Measurements from ENCODE around the gene MAGEH1. TPM values are rescaled to one million over a fixed set of nuclear protein-coding genes. Genes with fewer than 3 reads are reported as not detected.
A peak's percentile ranks its signal among the peaks of the same experiment; 100 is the strongest.
"Not testable (repeated sequence)": the region's sequence is repeated elsewhere in the genome, so short reads cannot be mapped to it uniquely, and the experiment has no call there.

MAGEH1 gene, protein sequence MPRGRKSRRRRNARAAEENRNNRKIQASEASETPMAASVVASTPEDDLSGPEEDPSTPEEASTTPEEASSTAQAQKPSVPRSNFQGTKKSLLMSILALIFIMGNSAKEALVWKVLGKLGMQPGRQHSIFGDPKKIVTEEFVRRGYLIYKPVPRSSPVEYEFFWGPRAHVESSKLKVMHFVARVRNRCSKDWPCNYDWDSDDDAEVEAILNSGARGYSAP
- 100 to 1,000 TPM; 113 to 114 TPM for total RNA-seq
- 100 to 1,000 TPM; 132 to 133 TPM for polyA plus RNA-seq (ENCODE audit: insufficient read length in 2 of 2)
- long read RNA-seq, donor 1, transcript MAGEH1-201 (1 exons, 1,462 nt) = major isoform, 220 of 220 reads
- long read RNA-seq, donor 1, partial matches to known transcripts = 0 of 220 reads
- long read RNA-seq, donor 1, other reads (novel, unspliced or antisense) = 0 of 220 reads
- long read RNA-seq, donor 2, transcript MAGEH1-201 (1 exons, 1,462 nt) = major isoform, 53 of 53 reads
- long read RNA-seq, donor 2, partial matches to known transcripts = 0 of 53 reads
- long read RNA-seq, donor 2, other reads (novel, unspliced or antisense) = 0 of 53 reads
- long read RNA-seq, donor 3, transcript MAGEH1-201 (1 exons, 1,462 nt) = major isoform, 64 of 64 reads
- long read RNA-seq, donor 3, partial matches to known transcripts = 0 of 64 reads
- long read RNA-seq, donor 3, other reads (novel, unspliced or antisense) = 0 of 64 reads
- long read RNA-seq, donor 4, transcript MAGEH1-201 (1 exons, 1,462 nt) = major isoform, 169 of 169 reads
- long read RNA-seq, donor 4, partial matches to known transcripts = 0 of 169 reads
- long read RNA-seq, donor 4, other reads (novel, unspliced or antisense) = 0 of 169 reads

DNA sequence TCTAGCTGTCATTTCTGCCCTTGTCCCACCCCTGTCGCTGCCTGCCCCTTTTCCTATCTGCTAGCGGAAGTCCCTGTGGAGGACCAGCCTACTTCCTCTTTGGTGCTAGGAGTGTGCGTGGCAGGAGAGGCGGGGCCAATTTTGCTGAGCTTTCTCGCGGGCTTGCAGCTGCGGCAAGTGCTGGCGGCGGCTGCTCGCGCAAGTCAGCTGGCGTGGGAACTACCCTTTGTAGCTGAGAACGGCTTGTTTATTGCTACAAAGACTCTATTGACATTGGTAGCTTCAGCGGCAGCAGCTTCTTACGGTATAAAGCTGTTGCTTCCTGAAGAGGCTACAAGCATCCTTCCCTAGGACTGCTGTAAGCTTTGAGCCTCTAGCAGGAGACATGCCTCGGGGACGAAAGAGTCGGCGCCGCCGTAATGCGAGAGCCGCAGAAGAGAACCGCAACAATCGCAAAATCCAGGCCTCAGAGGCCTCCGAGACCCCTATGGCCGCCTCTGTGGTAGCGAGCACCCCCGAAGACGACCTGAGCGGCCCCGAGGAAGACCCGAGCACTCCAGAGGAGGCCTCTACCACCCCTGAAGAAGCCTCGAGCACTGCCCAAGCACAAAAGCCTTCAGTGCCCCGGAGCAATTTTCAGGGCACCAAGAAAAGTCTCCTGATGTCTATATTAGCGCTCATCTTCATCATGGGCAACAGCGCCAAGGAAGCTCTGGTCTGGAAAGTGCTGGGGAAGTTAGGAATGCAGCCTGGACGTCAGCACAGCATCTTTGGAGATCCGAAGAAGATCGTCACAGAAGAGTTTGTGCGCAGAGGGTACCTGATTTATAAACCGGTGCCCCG, at the start of gene MAGEH1:
TSS of gene MAGEH1 (plus strand) at position 138 of the 843 bp plus-strand sequence. CDS start at position 386, 248 bp downstream.
- DNase-seq (ENCODE audit: low read depth in 4 of 6, low spot score in 6 of 6) = peak in 5 of 6 donors; percentile 66 to 97 (median 82)
- Histone ChIP-seq H3K36me3 (ENCODE audit: control insufficient read depth, insufficient read depth, low read length) (no peaks in the 10 kb centered on the region), H3K27me3 (ENCODE audit: control insufficient read depth, insufficient read depth, low read length) (no peaks in the 10 kb centered on the region), H3K27ac (ENCODE audit: low read depth, low read length) (peak within 1 kb of the TSS; percentile 91), H3K4me1 (ENCODE audit: control insufficient read depth, insufficient read depth, low read length) (no peaks in the 10 kb centered on the region), H3K4me3 (ENCODE audit: low read depth, low read length) (peak within 1 kb of the TSS; percentile 68), H3K9me3 (ENCODE audit: control insufficient read depth, insufficient read depth, low read length) (no peaks in the 10 kb centered on the region)
- WGBS (ENCODE audit: insufficient coverage) = 33% methylated on average over 42 of the region's 43 CpGs

DNA sequence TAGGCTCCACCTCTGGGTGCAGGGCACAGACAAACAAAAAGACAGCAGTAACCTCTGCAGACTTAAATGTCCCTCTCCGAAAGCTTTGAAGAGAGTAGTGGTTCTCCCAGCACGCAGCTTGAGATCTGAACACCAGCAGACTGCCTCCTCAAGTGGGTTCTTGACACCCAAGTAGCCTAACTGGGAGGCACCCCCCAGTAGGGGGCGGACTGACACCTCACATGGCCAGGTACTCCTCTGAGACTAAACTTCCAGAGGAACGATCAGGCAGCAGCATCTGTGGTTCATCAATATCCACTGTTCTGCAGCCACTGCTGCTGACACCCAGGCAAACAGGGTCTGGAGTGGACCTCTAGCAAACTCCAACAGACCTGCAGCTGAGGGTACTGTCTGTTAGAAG, 24.8 kb upstream of the MAGEH1 start:
- H3K27me3 ChIP-seq (ENCODE audit: control insufficient read depth, insufficient read depth, low read length); DNase-seq (ENCODE audit: low read depth in 4 of 6, low spot score in 6 of 6); H3K4me1 ChIP-seq (ENCODE audit: control insufficient read depth, insufficient read depth, low read length); H3K27ac ChIP-seq (ENCODE audit: low read depth, low read length); H3K4me3 ChIP-seq (ENCODE audit: low read depth, low read length); H3K9me3 ChIP-seq (ENCODE audit: control insufficient read depth, insufficient read depth, low read length); H3K36me3 ChIP-seq (ENCODE audit: control insufficient read depth, insufficient read depth, low read length): not testable (repeated sequence)
- WGBS (ENCODE audit: insufficient coverage) = 67% methylated on average over 4 of the region's 4 CpGs

DNA sequence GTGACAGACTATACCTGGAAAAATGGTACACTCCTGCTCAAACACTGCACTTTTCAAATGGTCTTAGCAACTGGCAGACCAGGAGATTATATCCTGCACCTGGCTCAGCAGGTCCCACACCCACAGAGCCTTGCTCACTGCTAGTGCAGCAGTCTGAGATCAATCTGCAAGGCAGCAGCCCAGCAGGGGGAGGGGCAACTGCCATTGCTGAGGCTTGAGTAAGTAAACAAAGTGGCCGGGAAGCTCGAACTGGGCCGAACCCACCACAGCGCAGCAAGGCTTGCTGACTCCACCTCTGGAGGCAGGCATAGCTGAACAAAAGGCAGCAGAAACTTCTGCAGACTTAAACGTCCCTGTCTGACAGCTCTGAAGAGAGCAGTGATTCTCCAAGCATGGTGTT, 8.5 kb upstream of the MAGEH1 start:
- not testable (repeated sequence) for H3K27ac ChIP-seq (ENCODE audit: low read depth, low read length); H3K4me1 ChIP-seq (ENCODE audit: control insufficient read depth, insufficient read depth, low read length); DNase-seq (ENCODE audit: low read depth in 4 of 6, low spot score in 6 of 6); H3K36me3 ChIP-seq (ENCODE audit: control insufficient read depth, insufficient read depth, low read length); H3K27me3 ChIP-seq (ENCODE audit: control insufficient read depth, insufficient read depth, low read length); H3K9me3 ChIP-seq (ENCODE audit: control insufficient read depth, insufficient read depth, low read length); H3K4me3 ChIP-seq (ENCODE audit: low read depth, low read length)
- 73% methylated on average over 5 of the region's 5 CpGs for WGBS (ENCODE audit: insufficient coverage)

DNA sequence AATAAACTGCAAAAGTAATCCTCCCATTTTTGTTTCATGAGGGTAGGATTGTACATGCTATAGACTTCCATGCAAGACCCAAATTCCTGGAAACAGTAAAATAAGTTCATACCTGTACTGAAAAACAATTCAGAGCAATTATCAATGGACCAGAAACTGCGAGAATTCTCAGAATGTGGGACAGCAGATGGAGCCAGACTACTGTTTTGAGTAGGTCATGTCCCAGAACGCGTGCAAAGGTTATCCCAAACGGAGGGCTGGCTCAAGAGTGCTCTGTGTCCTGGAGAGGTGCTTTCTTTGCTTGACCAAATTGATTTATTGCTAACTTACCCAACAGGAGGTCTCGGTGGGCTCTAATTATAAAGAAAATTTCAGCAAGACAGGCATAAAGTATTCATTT, 1.7 kb upstream of the MAGEH1 start:
- 29% methylated on average over 3 of the region's 5 CpGs for WGBS (ENCODE audit: insufficient coverage)
- no peak overlapping the region for H3K27ac ChIP-seq (ENCODE audit: low read depth, low read length)
- no peaks in the 10 kb centered on the region for H3K27me3 ChIP-seq (ENCODE audit: control insufficient read depth, insufficient read depth, low read length)
- no peak overlapping the region for H3K4me3 ChIP-seq (ENCODE audit: low read depth, low read length)
- peak in 1 of 6 donors; percentile 32 for DNase-seq (ENCODE audit: low read depth in 4 of 6, low spot score in 6 of 6)
- H3K4me1 ChIP-seq (ENCODE audit: control insufficient read depth, insufficient read depth, low read length) = no peaks in the 10 kb centered on the region
- no peaks in the 10 kb centered on the region for H3K36me3 ChIP-seq (ENCODE audit: control insufficient read depth, insufficient read depth, low read length)
- H3K9me3 ChIP-seq (ENCODE audit: control insufficient read depth, insufficient read depth, low read length) = no peaks in the 10 kb centered on the region

DNA sequence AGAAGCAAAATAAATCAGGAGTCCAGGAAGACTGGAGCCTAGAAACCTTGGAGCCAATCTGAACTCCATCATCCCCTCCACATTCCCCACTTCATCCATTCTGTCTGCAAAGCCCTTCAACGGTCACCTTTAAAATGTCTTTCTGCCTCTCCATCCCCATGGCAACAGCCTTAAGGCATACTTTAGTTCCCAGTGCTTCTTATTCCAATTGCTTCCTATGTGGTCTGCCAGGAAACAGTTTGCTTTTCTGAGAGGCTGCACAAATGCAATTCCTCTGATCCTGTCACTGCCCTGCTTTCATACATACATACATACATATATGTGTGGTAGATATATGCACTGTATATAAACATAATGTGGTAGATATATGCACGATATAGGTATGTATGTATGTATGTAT, 786 bp upstream of the MAGEH1 start:
- H3K27me3 ChIP-seq (ENCODE audit: control insufficient read depth, insufficient read depth, low read length) = no peaks in the 10 kb centered on the region
- no peaks in the 10 kb centered on the region for H3K9me3 ChIP-seq (ENCODE audit: control insufficient read depth, insufficient read depth, low read length)
- DNase-seq (ENCODE audit: low read depth in 4 of 6, low spot score in 6 of 6) = peak in 2 of 6 donors; percentile 35 to 49
- H3K4me3 ChIP-seq (ENCODE audit: low read depth, low read length) = peak overlapping the region; percentile 68
- H3K27ac ChIP-seq (ENCODE audit: low read depth, low read length) = peak overlapping the region; percentile 91
- 23% methylated on average over 1 of the region's 2 CpGs for WGBS (ENCODE audit: insufficient coverage)
- no peaks in the 10 kb centered on the region for H3K4me1 ChIP-seq (ENCODE audit: control insufficient read depth, insufficient read depth, low read length)
- no peaks in the 10 kb centered on the region for H3K36me3 ChIP-seq (ENCODE audit: control insufficient read depth, insufficient read depth, low read length)

DNA sequence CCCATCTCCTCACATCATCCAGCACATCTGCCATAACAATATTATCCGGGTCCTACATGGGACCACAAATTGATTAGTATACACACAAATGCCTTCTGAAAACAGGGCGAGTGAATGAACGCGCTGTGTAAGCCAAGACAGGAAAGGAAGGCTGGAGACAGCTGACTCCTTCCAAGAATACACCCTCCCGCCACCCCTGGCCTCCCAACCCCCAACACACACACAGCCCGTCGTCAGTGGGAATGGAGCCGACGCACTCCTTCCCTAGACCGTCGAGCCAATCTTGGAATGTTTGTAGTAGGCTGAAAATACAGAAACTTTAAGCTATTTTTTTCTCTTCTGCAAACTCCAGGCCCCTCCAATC, 319 bp upstream of the MAGEH1 start:
- DNase-seq (ENCODE audit: low read depth in 4 of 6, low spot score in 6 of 6) = no peak

DNA sequence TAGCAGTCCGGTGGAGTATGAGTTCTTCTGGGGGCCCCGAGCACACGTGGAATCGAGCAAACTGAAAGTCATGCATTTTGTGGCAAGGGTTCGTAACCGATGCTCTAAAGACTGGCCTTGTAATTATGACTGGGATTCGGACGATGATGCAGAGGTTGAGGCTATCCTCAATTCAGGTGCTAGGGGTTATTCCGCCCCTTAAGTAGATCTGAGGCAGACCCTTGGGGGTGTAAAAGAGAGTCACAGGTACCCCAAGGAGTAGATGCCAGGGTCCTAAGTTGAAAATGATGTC, 852 bp downstream of the MAGEH1 start:
- H3K9me3 ChIP-seq (ENCODE audit: control insufficient read depth, insufficient read depth, low read length) = no peaks in the 10 kb centered on the region
- DNase-seq (ENCODE audit: low read depth in 4 of 6, low spot score in 6 of 6) = peak in 1 of 6 donors; percentile 39
- H3K27ac ChIP-seq (ENCODE audit: low read depth, low read length) = peak overlapping the region; percentile 91
- H3K4me1 ChIP-seq (ENCODE audit: control insufficient read depth, insufficient read depth, low read length) = no peaks in the 10 kb centered on the region
- no peaks in the 10 kb centered on the region for H3K27me3 ChIP-seq (ENCODE audit: control insufficient read depth, insufficient read depth, low read length)
- peak overlapping the region; percentile 68 for H3K4me3 ChIP-seq (ENCODE audit: low read depth, low read length)
- no peaks in the 10 kb centered on the region for H3K36me3 ChIP-seq (ENCODE audit: control insufficient read depth, insufficient read depth, low read length)
- WGBS (ENCODE audit: insufficient coverage) = 49% methylated on average over 9 of the region's 9 CpGs

More for the DNA sequence above, 319 bp upstream of the MAGEH1 start:
- H3K4me3 ChIP-seq (ENCODE audit: low read depth, low read length) = peak overlapping the region; percentile 68
- H3K27ac ChIP-seq (ENCODE audit: low read depth, low read length) = peak overlapping the region; percentile 91
- H3K36me3 ChIP-seq (ENCODE audit: control insufficient read depth, insufficient read depth, low read length) = no peaks in the 10 kb centered on the region
- 37% methylated on average over 4 of the region's 11 CpGs for whole genome bisulfite sequencing (ENCODE audit: insufficient coverage)
- no peaks in the 10 kb centered on the region for H3K27me3 ChIP-seq (ENCODE audit: control insufficient read depth, insufficient read depth, low read length)
- H3K4me1 ChIP-seq (ENCODE audit: control insufficient read depth, insufficient read depth, low read length) = no peaks in the 10 kb centered on the region
- no peaks in the 10 kb centered on the region for H3K9me3 ChIP-seq (ENCODE audit: control insufficient read depth, insufficient read depth, low read length)

DNA sequence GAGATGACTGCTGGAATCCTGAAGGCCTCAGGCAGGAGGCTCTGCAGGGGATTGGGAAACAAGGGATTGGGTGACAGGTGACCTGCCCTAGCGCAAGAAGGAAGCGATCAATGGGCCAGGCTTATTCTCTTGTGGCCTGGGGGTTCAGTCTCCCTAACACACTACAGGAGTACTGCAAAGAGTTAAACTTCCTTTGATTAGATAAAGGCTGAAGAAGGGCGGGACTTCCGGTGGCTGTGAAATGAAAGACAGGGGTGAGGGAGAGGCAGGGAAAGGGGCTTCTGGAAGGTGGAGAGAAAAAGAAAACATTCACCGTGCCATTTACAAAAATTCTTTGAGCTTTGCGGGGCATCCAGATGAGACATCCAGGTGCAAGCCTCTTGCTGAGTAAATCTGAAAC, 3.8 kb downstream of the MAGEH1 start:
- DNase-seq (ENCODE audit: low read depth in 4 of 6, low spot score in 6 of 6); H3K27ac ChIP-seq (ENCODE audit: low read depth, low read length); H3K27me3 ChIP-seq (ENCODE audit: control insufficient read depth, insufficient read depth, low read length); H3K9me3 ChIP-seq (ENCODE audit: control insufficient read depth, insufficient read depth, low read length); H3K4me1 ChIP-seq (ENCODE audit: control insufficient read depth, insufficient read depth, low read length); H3K36me3 ChIP-seq (ENCODE audit: control insufficient read depth, insufficient read depth, low read length); H3K4me3 ChIP-seq (ENCODE audit: low read depth, low read length): not testable (repeated sequence)
- WGBS (ENCODE audit: insufficient coverage) = no CpG with 5 or more reads among the region's 6 CpGs

DNA sequence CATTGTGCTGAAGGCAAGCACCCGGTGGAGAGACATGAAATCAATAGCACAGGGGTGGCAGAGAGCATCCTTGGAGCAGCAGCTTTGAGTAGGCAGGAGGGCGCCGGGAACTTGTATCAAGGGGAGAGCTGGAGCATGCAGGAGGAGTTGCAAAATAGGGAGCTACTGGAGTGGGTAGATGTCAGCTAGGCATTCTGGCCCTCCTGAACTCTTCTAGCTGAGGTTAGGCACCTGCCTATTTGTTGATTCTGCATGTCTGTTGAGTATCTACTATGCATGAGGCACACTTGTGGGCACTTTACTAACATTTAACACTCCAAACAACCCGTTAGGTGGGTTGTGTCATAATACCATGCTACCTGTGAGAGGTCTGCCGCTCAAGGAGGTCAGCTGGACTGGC, 7.5 kb downstream of the MAGEH1 start:
- DNase-seq (ENCODE audit: low read depth in 4 of 6, low spot score in 6 of 6); H3K9me3 ChIP-seq (ENCODE audit: control insufficient read depth, insufficient read depth, low read length); H3K36me3 ChIP-seq (ENCODE audit: control insufficient read depth, insufficient read depth, low read length); H3K4me1 ChIP-seq (ENCODE audit: control insufficient read depth, insufficient read depth, low read length); H3K4me3 ChIP-seq (ENCODE audit: low read depth, low read length); H3K27ac ChIP-seq (ENCODE audit: low read depth, low read length); H3K27me3 ChIP-seq (ENCODE audit: control insufficient read depth, insufficient read depth, low read length): not testable (repeated sequence)
- no CpG with 5 or more reads among the region's 5 CpGs for WGBS (ENCODE audit: insufficient coverage)
